ENCODE results near the gene EPHA7. TPM values are rescaled to one million over a fixed set of nuclear protein-coding genes. Genes with fewer than 3 reads are reported as not detected.

The EPHA7 gene
- total and polyA plus RNA-seq, 2 donors (not counting 1 experiment from before 2014, with no cell fraction given) = under 0.01 to 0.03 TPM

- Histone ChIP-seq H3K4me2 (ENCODE audit: extremely low read depth, insufficient read depth, low read length) (no peak overlapping the region), H3K27ac (ENCODE audit: insufficient read depth, low read length) (no peak overlapping the region), H3K79me2 (ENCODE audit: control insufficient read depth, insufficient read depth, low read length) (no peaks in the 10 kb centered on the region), H3K9ac (ENCODE audit: insufficient read depth, low read length) (no peak overlapping the region), H4K20me1 (ENCODE audit: control insufficient read depth, extremely low read depth, insufficient read depth, low read length) (no peaks in the 10 kb centered on the region), H3K4me3 (replicated peaks in 1 of 4; ENCODE audit: control extremely low read depth in 1 of 4, insufficient read depth in 1 of 4, low read depth in 3 of 4, low read length in 4 of 4) (no peak overlapping the region), H2AFZ (ENCODE audit: low read length) (no peak overlapping the region), H3K27me3 (ENCODE audit: control insufficient read depth, insufficient read depth, low read length) (no peaks in the 10 kb centered on the region), H3K9me3 (ENCODE audit: control insufficient read depth, insufficient read depth, low read depth, low read length) (no peaks in the 10 kb centered on the region), H3K36me3 (ENCODE audit: control insufficient read depth, insufficient read depth, low read length) (no peaks in the 10 kb centered on the region), H3K4me1 (ENCODE audit: control insufficient read depth, extremely low read depth, insufficient read depth, low read length) (no peaks in the 10 kb centered on the region)
- DNase-seq (ENCODE audit: low read depth in 2 of 2) = no peak
- TF ChIP-seq CTCF (conservative IDR thresholded peaks at IDR 0.05 in 1 of 2, IDR thresholded peaks at IDR 0.05 in 1 of 2; ENCODE audit: low read depth in 1 of 2, low read length in 2 of 2) = no peak
- no peak for TF ChIP-seq EZH2 (IDR thresholded peaks at IDR 0.05; ENCODE audit: low read length, missing control alignments)
These were observed 224.9 kb downstream of the EPHA7 start for GRCh38 chr6:93194480-93194879.

GRCh38 chr6:93193868-93194267, 225.5 kb downstream of the EPHA7 start:
- H3K4me2 ChIP-seq (ENCODE audit: extremely low read depth, insufficient read depth, low read length) = no peak overlapping the region
- no peak for DNase-seq (ENCODE audit: low read depth in 2 of 2)

More at GRCh38 chr6:93193868-93194267, 225.5 kb downstream of the EPHA7 start:
- Histone ChIP-seq H3K4me1 (ENCODE audit: control insufficient read depth, extremely low read depth, insufficient read depth, low read length) (no peaks in the 10 kb centered on the region), H3K4me3 (replicated peaks in 1 of 4; ENCODE audit: control extremely low read depth in 1 of 4, insufficient read depth in 1 of 4, low read depth in 3 of 4, low read length in 4 of 4) (no peak overlapping the region), H3K36me3 (ENCODE audit: control insufficient read depth, insufficient read depth, low read length) (no peaks in the 10 kb centered on the region), H3K9ac (ENCODE audit: insufficient read depth, low read length) (no peak overlapping the region), H2AFZ (ENCODE audit: low read length) (no peak overlapping the region), H3K27me3 (ENCODE audit: control insufficient read depth, insufficient read depth, low read length) (no peaks in the 10 kb centered on the region), H3K79me2 (ENCODE audit: control insufficient read depth, insufficient read depth, low read length) (no peaks in the 10 kb centered on the region), H3K27ac (ENCODE audit: insufficient read depth, low read length) (no peak overlapping the region), H3K9me3 (ENCODE audit: control insufficient read depth, insufficient read depth, low read depth, low read length) (no peaks in the 10 kb centered on the region), H4K20me1 (ENCODE audit: control insufficient read depth, extremely low read depth, insufficient read depth, low read length) (no peaks in the 10 kb centered on the region)
- TF ChIP-seq EZH2 (IDR thresholded peaks at IDR 0.05; ENCODE audit: low read length, missing control alignments) = no peak
- TF ChIP-seq CTCF (conservative IDR thresholded peaks at IDR 0.05 in 1 of 2, IDR thresholded peaks at IDR 0.05 in 1 of 2; ENCODE audit: low read depth in 1 of 2, low read length in 2 of 2) = no peak
